HG03460 (cell line): ENCODE data around the gene KAT2B.

Source experiments
- ATAC-seq: cut with Tn5 transposase; IDR thresholded peaks from one replicate; pipeline ENCODE4 v1.9.1; 2021; ENCODE audit not compliant: unreplicated experiment

Gene KAT2B

GRCh38 chr3:20095470-20095869 lies 55.2 kb downstream of the KAT2B start:
- no peak for ATAC-seq

- no peak for ATAC-seq
Measured at GRCh38 chr3:20096135-20096685, 56.0 kb downstream of the KAT2B start.

DNA sequence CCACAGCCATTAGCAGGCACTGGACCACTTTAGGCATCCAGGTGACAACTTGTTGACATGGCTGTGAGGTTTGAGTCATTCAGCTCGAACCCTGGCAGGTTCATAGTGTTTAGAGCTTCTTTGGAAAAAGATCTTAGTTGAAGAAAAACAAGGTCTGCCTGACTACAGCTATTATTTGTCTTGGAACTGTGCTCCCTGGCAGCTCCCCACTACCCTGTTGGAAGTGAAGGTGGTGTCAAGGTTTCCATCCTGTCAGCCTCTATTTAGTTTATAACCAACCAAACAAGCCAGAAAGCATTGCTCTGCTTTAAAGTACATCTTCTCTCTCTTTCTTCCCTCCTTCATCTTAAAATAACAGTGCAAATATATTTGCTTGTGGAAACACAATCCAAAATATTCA lies 56.8 kb downstream of the KAT2B start:
- no peak for ATAC-seq

DNA sequence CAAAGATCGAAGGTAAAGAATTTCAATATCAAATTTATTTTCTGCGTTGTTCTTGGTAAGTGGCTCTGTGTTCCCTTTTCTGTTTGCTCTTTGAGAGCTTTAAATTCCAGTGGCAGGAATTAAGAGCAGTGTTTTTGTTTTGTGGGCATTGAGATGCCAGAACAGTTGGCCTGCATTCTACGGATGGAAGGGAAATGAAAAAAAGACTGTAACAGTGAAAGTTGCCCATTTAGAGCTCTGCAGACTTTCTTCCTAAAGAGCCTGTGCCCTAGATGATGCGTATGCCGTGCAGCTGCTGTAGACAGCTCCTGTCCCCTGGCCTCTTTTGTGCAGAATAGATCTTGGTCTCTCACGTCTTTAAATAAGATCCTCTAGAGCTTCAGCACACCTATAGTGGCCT lies 58.8 kb downstream of the KAT2B start:
- no peak for ATAC-seq

GRCh38 chr3:20100151-20100550 lies 59.9 kb downstream of the KAT2B start:
- no peak for ATAC-seq

GRCh38 chr3:20101041-20101440 lies 60.8 kb downstream of the KAT2B start:
- no peak for ATAC-seq

GRCh38 chr3:20103731-20104130 lies 63.5 kb downstream of the KAT2B start:
- ATAC-seq = no peak

DNA sequence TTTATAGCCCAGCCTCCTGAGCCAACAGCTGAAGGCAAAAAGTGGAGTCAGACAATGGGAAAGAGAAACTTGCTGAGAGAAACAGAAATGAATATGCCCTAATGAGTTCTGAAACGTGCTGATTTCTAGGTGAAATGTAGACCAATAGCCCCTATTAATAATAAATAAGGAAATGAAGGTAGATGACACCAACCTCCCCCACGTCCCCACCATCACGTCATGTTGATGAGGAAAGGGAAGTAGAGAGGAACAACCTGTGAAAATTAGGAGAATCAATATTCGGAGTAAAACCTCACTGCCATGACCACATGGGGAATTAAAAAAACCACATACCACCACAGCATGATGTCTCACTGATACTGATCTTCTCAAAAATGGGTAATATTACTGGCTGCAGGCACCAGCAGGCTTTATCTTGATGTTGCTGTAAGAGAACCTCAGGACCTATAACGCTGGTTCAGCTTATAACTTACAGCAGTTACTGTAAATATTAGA lies 64.0 kb downstream of the KAT2B start:
- ATAC-seq = peak; percentile 59

DNA sequence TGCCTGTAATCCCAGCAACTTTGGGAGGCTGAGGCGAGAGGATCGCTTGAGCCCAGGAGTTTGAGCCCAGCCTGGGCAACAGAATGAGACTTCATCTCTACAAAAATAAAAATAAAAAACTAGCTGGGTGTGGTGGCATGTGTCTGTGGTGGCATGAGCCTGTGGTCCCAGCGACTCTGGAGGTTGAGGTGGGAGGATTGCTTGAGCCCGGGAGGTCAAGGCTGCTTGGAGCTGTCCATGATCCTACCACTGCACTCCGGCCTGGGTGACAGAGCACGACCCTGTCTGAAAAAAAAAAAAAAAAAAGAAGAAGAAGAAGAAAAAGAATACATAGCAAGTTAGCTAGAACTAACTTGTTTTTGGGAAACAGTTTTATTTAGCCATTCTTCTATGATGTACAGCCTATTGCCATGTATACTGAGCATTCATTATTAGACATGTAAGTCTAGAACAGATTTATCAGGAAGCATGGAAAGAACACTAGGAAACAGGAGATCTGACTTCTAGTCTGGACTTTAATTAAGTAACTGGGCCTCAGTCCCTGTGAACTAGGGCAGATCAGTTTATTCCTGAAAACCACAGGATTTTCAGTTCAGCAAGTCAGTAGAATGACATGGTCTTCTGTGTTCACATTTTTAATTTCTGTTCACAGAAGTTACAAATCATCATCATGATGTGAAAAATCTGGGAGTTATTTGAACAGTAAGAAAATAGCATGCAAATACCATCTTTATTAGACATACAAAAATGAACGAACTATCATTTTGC lies 65.5 kb downstream of the KAT2B start:
- no peak for ATAC-seq

GRCh38 chr3:20107722-20108121 lies 67.5 kb downstream of the KAT2B start:
- ATAC-seq = no peak

GRCh38 chr3:20108869-20109268 lies 68.6 kb downstream of the KAT2B start:
- no peak for ATAC-seq

DNA sequence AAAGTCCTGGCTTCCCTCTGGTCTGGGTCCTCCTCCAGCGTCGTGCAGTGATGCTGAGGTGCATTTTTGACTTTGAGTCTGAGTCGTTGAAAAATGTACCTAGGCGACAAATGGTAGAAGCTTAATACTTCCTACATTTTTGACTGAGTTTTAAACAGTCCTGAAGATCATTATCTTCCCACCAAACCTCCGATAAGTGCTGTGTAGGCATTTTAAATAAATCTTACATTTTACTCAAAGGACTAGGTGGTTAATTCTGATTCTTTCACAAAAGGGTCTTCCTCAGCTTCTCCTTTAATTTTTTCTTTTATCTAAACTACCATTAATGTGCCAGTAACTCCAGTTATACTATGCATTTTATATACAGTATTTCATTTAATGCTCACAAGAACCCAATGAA lies 70.6 kb downstream of the KAT2B start:
- ATAC-seq = no peak

DNA sequence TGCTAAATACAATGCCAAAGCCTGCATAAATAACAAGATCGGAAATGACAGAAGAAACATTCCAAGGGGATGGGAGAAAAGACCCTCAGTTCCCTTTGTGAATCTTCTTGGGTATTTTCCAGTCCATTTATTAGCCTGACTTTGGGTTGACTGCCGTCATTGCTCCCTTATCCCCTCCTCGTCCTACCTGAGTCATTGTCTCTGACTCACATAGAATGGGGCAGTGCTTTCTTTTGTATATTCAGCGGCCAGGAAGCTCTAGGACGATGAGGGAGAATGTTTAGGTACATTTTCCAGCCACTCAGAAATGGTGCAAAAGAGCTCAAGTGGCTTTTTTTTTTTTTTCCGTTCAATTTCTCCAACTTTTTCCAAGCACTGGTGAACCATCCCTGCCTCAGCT lies 71.6 kb downstream of the KAT2B start:
- ATAC-seq = no peak

DNA sequence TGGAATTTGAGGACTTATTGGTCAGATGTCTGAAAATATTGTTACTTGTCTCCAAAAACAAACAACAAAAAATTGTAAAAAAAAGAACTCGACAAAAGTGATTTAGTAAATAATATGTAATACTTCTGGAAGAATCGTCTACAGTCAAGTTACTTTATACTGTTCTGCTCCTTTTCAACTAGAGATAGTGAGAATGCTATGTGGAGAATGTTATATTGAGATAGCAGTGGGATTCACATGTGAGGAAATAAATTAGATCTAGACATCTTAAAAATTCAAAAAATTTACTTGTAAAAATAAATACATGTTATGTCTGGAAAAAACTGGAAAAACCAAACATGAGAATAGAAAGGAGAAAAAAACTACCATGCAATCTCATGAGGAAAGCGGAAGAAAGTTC lies 80.8 kb downstream of the KAT2B start:
- ATAC-seq = no peak

DNA sequence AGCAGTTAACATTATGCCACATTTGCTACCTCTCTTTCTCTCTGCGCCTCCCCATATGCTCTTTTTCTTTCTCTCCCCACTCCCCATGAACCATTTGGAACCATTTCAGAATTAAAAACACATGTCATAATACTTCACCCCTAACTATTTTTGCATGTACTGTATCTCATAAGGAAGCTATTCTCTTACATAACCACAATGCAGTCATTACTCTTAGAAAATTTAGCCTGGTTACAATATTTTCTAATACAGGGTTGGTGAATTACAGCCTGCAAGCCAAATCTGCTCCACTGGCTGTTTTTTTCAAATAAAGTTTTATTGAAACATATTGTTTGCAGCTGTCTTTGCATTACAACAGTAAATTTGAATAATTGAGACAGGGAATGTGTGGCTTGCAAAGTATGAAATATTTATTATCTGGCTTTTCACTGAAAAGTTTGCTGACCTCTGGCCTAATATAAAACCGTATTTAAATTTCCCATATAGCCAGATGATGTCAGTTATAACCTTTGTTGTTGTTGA lies 82.9 kb downstream of the KAT2B start:
- ATAC-seq = no peak

DNA sequence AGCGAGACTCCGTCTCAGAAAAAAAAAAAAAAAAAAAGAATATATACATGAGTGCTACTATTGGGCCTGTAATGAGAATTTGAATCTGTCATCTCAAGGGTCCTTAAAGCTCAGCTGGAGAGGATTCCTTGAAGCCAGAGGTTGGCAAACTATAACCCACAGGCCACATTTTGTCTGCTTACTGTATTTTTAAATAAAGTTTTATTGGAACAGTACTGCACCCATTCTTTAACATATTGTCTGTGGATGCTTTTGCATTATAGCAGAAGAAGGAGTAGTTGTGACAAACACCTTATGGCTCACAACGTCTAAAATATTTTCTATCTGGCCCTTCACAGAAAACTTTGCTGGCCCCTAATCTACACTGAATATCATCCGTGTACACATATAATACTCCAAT lies 85.0 kb downstream of the KAT2B start:
- ATAC-seq = no peak

DNA sequence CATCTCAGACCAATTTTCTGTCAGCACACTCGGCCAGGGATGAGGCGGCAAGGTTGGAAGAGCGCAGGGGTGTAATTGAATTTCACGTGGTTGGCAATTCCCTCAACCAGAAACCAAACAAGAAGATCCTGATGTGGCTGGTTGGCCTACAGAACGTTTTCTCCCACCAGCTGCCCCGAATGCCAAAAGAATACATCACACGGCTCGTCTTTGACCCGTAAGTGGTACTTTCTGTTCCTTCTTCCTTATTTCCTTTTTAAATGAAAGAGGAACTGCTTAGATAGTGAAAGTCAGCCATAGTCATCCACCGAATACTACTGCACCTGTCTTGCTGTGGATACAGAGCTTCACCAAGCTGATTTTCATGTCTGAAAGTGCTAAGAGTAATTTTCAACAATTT lies 85.7 kb downstream of the KAT2B start:
- peak; percentile 99 for ATAC-seq

GRCh38 chr3:20128358-20128757 lies 88.1 kb downstream of the KAT2B start:
- no peak for ATAC-seq

- ATAC-seq = no peak
Measured at GRCh38 chr3:20130106-20130505, 89.9 kb downstream of the KAT2B start.

DNA sequence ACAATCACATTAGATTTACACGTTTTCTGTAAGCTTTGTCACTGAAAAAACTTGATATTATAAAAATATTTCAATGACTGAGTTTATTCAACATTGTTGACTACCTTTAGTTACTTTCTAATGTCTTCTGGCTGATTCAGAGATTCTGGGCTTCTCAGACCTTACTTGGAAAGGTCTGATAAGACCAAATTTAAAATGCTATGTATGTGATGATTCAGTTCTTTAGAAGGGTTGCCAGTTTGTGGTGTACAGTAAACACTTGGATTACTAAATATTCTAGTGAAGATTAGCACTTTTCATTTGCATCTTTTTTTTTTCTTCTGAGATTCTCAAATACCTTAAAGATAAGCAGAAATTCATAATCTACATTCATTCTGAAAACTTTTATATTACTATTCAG lies 96.0 kb downstream of the KAT2B start:
- no peak for ATAC-seq

- no peak for ATAC-seq
Measured at GRCh38 chr3:20137647-20138046, 97.4 kb downstream of the KAT2B start.

DNA sequence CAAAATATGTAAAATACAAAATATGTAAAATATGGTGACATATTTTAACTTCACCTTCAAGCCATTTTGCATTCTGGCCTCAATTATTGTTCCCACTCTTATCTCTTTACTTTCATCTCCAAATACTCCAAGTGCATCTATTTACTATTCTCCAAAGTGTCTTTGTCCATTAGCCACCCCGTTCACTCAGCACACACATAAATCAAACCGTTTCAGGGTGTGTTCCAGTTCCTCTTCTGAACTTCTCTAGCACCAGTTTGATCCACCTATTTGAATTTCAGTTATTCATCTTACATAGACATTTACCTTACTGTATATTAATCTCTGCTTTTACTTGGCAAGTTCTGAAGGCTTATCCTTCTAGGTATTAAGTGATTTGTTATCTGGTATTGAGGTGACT lies 100.6 kb downstream of the KAT2B start:
- no peak for ATAC-seq

DNA sequence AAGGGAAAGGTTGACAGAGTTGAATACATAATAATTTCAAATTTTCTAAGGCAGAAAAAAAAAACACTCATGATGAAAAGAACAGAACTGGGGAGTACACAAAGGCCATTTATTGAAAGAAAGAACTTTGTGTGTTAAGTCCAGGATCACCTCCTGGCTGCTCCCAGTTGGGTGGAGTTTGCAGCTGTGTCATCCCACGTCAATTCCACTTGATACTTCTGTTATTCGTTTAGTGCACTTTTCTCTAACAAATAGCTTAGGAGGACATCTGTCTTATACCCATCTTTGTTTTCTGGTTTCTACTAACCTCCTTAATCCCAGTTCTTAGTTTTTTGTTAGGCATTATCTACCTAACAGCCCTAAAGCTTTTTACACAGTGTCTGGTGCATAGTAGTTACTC lies 101.1 kb downstream of the KAT2B start:
- no peak for ATAC-seq
